ENCODE measurements around the gene KCTD16.

DNA sequence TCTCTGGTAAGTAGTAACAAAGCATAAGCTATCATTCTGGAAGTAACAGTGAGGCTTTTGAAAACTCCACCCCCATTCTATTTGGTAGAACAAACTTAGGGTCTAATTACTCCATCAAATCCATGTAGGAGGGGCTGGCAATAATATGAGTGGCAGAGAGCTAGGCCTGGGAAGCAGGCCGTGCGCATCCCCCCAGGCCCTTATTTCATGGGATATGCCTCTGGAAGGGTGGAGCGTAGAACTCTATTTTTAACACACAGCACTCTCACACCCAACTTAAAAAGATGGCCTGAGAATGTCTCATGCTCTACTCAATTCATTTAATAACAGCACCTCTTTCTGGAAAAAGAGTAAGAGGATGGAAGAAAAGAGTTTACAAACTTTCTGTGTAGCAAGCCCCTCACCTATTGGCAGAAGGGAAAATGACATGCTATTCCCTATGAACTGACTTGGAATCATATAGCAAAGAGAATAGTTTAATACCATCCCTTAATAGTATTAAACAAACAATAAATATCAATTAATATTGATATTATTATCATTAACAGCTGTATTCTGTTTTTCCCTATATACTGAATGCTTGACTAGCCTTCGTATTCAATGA, 233.2 kb downstream of the KCTD16 start:
- TF ChIP-seq, protein P1, sequence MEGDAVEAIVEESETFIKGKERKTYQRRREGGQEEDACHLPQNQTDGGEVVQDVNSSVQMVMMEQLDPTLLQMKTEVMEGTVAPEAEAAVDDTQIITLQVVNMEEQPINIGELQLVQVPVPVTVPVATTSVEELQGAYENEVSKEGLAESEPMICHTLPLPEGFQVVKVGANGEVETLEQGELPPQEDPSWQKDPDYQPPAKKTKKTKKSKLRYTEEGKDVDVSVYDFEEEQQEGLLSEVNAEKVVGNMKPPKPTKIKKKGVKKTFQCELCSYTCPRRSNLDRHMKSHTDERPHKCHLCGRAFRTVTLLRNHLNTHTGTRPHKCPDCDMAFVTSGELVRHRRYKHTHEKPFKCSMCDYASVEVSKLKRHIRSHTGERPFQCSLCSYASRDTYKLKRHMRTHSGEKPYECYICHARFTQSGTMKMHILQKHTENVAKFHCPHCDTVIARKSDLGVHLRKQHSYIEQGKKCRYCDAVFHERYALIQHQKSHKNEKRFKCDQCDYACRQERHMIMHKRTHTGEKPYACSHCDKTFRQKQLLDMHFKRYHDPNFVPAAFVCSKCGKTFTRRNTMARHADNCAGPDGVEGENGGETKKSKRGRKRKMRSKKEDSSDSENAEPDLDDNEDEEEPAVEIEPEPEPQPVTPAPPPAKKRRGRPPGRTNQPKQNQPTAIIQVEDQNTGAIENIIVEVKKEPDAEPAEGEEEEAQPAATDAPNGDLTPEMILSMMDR (IDR thresholded peaks at IDR 0.05) = no peak
- TF ChIP-seq POLR2A (IDR thresholded peaks at IDR 0.05) = no peak

All from Peyer's patch (tissue), 4 donors.